CD4-positive, alpha-beta T cell treated with Interleukin-15 for 4 hours (primary cell): ENCODE data around the gene ITGA5.
A peak's percentile ranks its signal among the peaks of the same experiment; 100 is the strongest.

Experiments used
- DNase-seq: peaks from one replicate; pipeline ENCODE4 v3.0.0-alpha.2; 2020; ENCODE audit warnings: low spot score

ITGA5 gene

GRCh38 chr12:54389134-54389508 lies 29.9 kb downstream of the ITGA5 start:
- DNase-seq = no peak

- DNase-seq = no peak
Measured at GRCh38 chr12:54388237-54389133, 30.6 kb downstream of the ITGA5 start.

GRCh38 chr12:54387114-54387467 lies 32.0 kb downstream of the ITGA5 start:
- no peak for DNase-seq

GRCh38 chr12:54386403-54387113 lies 32.5 kb downstream of the ITGA5 start:
- no peak for DNase-seq

GRCh38 chr12:54385251-54385914 lies 33.7 kb downstream of the ITGA5 start:
- DNase-seq = no peak

GRCh38 chr12:54384591-54385041 lies 34.5 kb downstream of the ITGA5 start, which contains the start of gene ZNF385A:
Gene ZNF385A, minus strand, starts transcription at chr12:54384733. Its CDS starts 219 bp downstream, at chr12:54384514.
- no peak for DNase-seq

GRCh38 chr12:54383041-54383609 lies 35.9 kb downstream of the ITGA5 start:
- no peak for DNase-seq

GRCh38 chr12:54381136-54381535 lies 37.9 kb downstream of the ITGA5 start:
- no peak for DNase-seq

- peak; percentile 86 for DNase-seq
Measured at GRCh38 chr12:54379398-54380201, 39.5 kb downstream of the ITGA5 start.

GRCh38 chr12:54378796-54379397 lies 40.2 kb downstream of the ITGA5 start:
- DNase-seq = no peak

GRCh38 chr12:54377797-54378515 lies 41.1 kb downstream of the ITGA5 start:
- DNase-seq = no peak

- no peak for DNase-seq
Measured at GRCh38 chr12:54377007-54377406, 42.1 kb downstream of the ITGA5 start.

- DNase-seq = no peak
Measured at GRCh38 chr12:54376596-54376995, 42.5 kb downstream of the ITGA5 start.

GRCh38 chr12:54375259-54375579 lies 43.8 kb downstream of the ITGA5 start:
- DNase-seq = no peak

- no peak for DNase-seq
Measured at GRCh38 chr12:54374562-54375258, 44.4 kb downstream of the ITGA5 start.

GRCh38 chr12:54373649-54374561 lies 45.2 kb downstream of the ITGA5 start:
- DNase-seq = no peak

GRCh38 chr12:54372113-54372806 lies 46.8 kb downstream of the ITGA5 start:
- DNase-seq = no peak
